Neural progenitor cell (in vitro differentiated cells): ENCODE measurements around the gene SCN3A.

ENCODE experiments used
- EZH2 ChIP-seq: fragments of 200-600 bp; sonication (generic); IDR thresholded peaks from 2 replicates; pipeline ENCODE4 v1.6.1; 2017; ENCODE audit warnings: antibody characterized with exemption, mild to moderate bottlenecking, moderate library complexity
- EZH2phosphoT487 ChIP-seq: fragments of 200-600 bp; sonication (generic); IDR thresholded peaks from 2 replicates; pipeline ENCODE4 v1.6.1; 2017; ENCODE audit warnings: antibody characterized with exemption
- TF ChIP-seq, protein P1 (sequence below): fragments of 200-600 bp; sonication (generic); IDR thresholded peaks from 2 replicates; pipeline ENCODE4 v1.5.1; 2017; ENCODE audit warnings: antibody characterized with exemption, mild to moderate bottlenecking

DNA sequence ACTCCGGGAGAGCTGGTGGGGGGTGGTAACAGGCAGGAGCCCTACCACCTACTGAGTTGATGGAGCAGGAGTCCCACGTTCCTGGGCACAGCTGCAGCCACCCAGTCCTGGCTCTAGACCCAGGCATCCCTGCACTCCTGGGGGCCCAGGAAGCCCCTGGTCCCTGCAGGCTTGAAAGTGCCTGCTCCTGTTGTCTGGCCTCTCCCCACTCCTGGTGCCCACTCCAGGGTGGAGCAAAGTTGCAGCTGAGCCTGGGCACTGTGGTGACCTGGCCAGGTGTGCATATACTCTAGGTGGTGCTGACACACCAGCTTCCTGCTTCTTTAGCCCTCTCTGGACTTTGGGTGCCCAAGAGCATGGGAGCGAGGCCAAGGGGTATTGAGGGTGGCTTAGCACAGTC, 129.5 kb downstream of the SCN3A start:
- TF ChIP-seq, protein P1, sequence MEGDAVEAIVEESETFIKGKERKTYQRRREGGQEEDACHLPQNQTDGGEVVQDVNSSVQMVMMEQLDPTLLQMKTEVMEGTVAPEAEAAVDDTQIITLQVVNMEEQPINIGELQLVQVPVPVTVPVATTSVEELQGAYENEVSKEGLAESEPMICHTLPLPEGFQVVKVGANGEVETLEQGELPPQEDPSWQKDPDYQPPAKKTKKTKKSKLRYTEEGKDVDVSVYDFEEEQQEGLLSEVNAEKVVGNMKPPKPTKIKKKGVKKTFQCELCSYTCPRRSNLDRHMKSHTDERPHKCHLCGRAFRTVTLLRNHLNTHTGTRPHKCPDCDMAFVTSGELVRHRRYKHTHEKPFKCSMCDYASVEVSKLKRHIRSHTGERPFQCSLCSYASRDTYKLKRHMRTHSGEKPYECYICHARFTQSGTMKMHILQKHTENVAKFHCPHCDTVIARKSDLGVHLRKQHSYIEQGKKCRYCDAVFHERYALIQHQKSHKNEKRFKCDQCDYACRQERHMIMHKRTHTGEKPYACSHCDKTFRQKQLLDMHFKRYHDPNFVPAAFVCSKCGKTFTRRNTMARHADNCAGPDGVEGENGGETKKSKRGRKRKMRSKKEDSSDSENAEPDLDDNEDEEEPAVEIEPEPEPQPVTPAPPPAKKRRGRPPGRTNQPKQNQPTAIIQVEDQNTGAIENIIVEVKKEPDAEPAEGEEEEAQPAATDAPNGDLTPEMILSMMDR, result no peak
- TF ChIP-seq EZH2 (no peak), EZH2phosphoT487 (no peak)
